Testis (tissue), 2 donors: ENCODE measurements around the gene N4BP3.

ENCODE experiments used
- POLR2A ChIP-seq: fragments of 450-650 bp; IDR thresholded peaks from one replicate; pipeline ENCODE4 v1.6.1; 2017; ENCODE audit warnings: antibody characterized with exemption, mild to moderate bottlenecking, moderate library complexity
- TF ChIP-seq, protein P1 (sequence below), 3 experiments: fragments of 450-650 bp in 2 of 3; fragments of 200-600 bp in 1 of 3; sonication (generic) in 1 of 3; IDR thresholded peaks; one replicate each; pipeline ENCODE4 v1.5.1; 2016 to 2019; ENCODE audit warnings: antibody characterized with exemption in 3 of 3, mild to moderate bottlenecking in 2 of 3, moderate library complexity in 1 of 3

DNA sequence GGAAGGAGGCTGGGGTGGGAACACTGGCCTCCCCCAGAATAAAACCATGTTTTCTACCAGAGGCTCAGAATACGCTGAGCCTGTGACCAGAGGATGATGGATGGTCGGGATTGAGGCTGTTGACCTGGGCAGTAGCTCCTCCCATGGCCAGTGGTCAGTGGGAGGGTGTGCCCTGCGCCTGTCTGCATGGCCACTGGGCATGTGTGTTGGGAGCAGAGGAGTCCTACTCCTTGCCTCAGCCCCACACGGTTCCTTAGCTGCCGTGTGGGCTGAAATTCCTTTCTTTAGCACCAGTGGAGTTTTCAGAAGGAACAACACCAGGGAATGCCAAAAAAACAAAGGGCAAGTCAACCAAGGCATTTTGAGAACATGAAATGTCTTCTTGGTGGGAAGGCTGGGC, 9.0 kb downstream of the N4BP3 start:
- TF ChIP-seq, protein P1, sequence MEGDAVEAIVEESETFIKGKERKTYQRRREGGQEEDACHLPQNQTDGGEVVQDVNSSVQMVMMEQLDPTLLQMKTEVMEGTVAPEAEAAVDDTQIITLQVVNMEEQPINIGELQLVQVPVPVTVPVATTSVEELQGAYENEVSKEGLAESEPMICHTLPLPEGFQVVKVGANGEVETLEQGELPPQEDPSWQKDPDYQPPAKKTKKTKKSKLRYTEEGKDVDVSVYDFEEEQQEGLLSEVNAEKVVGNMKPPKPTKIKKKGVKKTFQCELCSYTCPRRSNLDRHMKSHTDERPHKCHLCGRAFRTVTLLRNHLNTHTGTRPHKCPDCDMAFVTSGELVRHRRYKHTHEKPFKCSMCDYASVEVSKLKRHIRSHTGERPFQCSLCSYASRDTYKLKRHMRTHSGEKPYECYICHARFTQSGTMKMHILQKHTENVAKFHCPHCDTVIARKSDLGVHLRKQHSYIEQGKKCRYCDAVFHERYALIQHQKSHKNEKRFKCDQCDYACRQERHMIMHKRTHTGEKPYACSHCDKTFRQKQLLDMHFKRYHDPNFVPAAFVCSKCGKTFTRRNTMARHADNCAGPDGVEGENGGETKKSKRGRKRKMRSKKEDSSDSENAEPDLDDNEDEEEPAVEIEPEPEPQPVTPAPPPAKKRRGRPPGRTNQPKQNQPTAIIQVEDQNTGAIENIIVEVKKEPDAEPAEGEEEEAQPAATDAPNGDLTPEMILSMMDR (IDR thresholded peaks at IDR 0.05) = no peak
- TF ChIP-seq POLR2A = no peak
